Mesenteric fat pad (tissue), 1 donor: ENCODE results near the gene C20orf173. TPM values are rescaled to one million over a fixed set of nuclear protein-coding genes. Genes with fewer than 3 reads are reported as not detected.

ENCODE experiments used
- total RNA-seq: library from RNA; stranded (reverse); fragmentation: NEBNext Ultra II Directional; extraction: Animal tissue kit (Norgen Biotek cat#: 25700); gene quantifications from one replicate; pipeline ENCODE4 v1.2.1, GENCODE V29; 2021
- donor health status: DM: yes; HTN: yes; CAD: no.

C20orf173 gene
- total RNA-seq, 1 donor from 2014 or later = not detected

Other genes starting within 250 kb of the C20orf173 start
- 93.1 TPM for gene EIF6, start 244.9 kb downstream of the C20orf173 start, total RNA-seq
- not detected for gene FAM83C, start 237.2 kb downstream of the C20orf173 start, total RNA-seq
- 37.7 TPM for gene UQCC1, start 117.7 kb downstream of the C20orf173 start, total RNA-seq
- gene GDF5, start 91.4 kb downstream of the C20orf173 start, total RNA-seq = 2.7 TPM
- gene CEP250, start 74.1 kb downstream of the C20orf173 start, total RNA-seq = 19.3 TPM
- 138 TPM for gene ERGIC3, start 12.4 kb upstream of the C20orf173 start, total RNA-seq
- 2.2 TPM for gene SPAG4, start 86.2 kb upstream of the C20orf173 start, total RNA-seq
- 126 TPM for gene CPNE1, start 135.2 kb upstream of the C20orf173 start, total RNA-seq
- 73.4 TPM for gene RBM12, start 135.2 kb upstream of the C20orf173 start, total RNA-seq
- gene NFS1, start 169.7 kb upstream of the C20orf173 start, total RNA-seq = 23.5 TPM
- 141 TPM for gene ROMO1, start 169.8 kb upstream of the C20orf173 start, total RNA-seq
- 269 TPM for gene RBM39, start 212.6 kb upstream of the C20orf173 start, total RNA-seq
- 59.8 TPM for gene PHF20, start 242.4 kb upstream of the C20orf173 start, total RNA-seq